Stimulated activated CD8-positive, alpha-beta memory T cell treated with anti-CD3 and anti-CD28 coated beads, Interleukin-4, amount 100 ng/mL, for 24 hours (primary cell): ENCODE measurements around the gene RBM19.

Source experiments
- DNase-seq: peaks from one replicate; pipeline ENCODE4 v3.0.0-alpha.2; 2020; ENCODE audit warnings: low read depth

RBM19 gene

GRCh38 chr12:113853491-113853890 is 112.6 kb downstream of the RBM19 start:
- no peak for DNase-seq

DNA sequence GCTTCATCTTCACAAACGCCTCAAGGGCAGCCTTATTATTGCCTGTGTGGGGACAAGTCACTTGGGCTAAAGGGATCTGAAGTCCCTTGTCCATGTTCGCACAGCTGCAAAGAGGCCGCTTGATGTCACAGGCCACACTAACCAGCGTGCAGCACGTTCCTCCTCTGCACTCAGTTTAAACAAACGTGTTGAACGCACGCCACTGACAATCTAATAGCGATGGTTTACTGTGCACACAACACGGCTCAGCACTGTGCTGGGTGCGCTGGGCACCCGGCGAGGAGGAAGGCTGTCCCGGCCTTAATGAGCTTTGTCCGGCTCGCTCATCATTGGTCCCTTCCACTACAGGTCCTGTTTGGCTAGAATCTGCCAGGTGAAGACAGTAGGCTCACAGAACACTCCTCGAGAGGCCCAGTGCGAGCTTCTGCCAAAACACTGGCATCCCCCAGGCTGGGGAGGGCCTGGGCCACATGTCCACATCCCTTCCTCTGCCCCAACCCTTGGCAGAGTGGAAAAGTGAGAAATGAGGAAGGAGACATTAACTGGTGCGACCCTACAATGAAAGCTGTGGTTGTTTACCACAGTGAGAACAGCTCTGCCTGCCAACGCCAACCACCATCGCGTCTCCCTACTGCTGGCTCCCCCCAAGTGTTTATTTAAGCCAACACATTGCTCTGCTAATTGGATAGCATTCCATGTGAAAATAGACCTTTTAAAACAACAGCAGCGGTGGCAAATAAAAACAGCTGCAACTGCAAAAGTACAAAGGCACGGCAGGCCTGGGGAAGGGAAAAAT is 113.2 kb downstream of the RBM19 start:
- DNase-seq, result no peak

GRCh38 chr12:113852264-113852663 is 113.9 kb downstream of the RBM19 start:
- no peak for DNase-seq

GRCh38 chr12:113850309-113851056 is 115.6 kb downstream of the RBM19 start:
- DNase-seq, result no peak

DNA sequence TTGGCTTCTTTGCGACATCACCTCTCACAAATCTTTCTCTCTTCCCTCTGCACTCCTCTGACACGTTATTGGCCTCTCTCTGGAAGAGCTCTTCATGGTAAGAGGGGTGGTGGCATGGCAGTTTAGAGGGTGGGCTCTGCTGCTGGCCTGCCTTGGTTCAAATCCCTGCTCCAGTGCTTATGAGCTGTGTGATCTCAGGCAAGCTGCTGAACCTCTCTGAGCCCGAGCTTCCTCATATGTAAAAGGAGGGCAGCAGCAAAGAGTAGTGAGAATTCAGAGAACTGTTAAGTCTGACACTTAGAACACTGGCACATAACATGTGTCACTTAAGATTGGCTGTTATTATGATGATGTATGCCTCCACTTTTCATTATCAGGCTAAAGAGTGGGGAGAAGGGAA is 118.3 kb downstream of the RBM19 start:
- no peak for DNase-seq

DNA sequence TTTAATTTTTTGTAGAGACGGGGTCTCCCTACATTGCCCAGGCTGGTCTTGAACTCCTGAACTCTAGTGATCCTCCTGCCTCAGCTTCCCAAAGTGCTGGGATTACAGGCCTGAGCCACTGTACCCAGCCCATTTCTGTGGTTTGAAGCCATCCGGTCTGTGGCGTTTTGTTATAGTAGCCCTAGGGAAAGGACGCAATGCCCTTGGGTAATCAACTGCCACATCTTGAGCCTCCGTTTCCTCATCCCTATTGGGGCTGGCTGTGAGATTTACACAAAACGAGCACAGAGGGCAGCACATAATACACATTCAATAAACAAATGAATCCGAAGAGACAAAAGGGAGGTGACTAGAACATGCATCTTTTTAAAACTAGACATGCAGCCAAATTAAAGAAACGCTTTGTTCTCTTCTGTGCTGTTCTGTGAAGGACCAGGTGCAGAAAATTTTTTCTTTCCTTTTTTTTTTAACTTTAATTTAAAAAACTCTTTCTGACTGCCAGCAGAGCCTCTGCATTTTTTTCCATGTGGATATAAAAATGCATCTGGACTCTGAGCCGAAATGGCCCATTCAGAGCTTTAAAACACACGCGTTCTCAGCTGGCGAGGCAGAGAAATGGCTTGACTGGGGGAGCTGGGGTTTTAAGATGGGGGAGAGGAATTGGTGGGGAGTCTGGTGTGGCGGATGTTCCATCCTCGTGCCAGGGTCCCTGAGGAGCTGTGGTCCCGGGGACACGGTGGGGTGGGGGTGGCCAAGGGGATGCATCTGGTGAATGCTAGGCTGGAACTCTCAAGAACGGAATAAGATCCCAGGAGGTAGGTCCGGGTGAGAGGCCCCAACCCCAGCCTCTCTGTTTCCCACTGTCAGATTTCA is 119.0 kb downstream of the RBM19 start:
- DNase-seq, result no peak

DNA sequence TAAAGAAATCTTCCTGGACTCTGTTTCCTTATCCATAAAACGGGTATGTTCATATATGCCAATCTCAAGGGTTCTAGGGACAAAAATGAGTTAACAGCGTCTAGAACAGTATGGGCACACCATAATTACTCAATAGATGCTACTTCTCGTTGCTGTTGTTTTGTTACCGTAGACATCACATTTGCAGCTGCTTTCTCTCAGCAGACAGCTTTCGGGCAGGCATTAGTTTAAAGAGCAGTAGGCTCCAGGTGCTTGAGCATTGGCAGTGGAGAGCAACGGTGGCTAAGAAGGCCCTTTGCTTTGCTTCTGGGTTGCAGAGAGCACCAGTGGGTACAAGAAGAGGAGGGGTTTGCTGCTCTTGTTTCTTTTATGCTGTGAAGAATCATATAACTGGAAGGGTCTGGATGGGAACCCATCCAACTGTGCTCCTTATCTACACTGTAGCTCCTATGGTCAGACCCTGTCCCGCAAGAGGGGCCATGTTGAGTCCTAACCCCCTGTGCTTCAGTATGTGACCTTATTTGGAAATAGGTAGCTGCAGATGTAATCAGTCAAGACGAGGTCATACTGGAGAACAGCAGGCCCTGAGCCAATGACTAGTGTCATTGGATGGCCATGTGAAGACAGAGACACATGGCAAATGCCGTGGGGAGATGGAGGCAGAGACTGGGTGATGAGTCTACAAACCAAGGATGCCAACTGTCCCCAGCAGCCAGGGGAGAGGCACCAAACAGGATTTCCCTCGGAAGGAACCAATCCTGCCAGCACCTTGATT is 120.0 kb downstream of the RBM19 start:
- DNase-seq, result no peak

DNA sequence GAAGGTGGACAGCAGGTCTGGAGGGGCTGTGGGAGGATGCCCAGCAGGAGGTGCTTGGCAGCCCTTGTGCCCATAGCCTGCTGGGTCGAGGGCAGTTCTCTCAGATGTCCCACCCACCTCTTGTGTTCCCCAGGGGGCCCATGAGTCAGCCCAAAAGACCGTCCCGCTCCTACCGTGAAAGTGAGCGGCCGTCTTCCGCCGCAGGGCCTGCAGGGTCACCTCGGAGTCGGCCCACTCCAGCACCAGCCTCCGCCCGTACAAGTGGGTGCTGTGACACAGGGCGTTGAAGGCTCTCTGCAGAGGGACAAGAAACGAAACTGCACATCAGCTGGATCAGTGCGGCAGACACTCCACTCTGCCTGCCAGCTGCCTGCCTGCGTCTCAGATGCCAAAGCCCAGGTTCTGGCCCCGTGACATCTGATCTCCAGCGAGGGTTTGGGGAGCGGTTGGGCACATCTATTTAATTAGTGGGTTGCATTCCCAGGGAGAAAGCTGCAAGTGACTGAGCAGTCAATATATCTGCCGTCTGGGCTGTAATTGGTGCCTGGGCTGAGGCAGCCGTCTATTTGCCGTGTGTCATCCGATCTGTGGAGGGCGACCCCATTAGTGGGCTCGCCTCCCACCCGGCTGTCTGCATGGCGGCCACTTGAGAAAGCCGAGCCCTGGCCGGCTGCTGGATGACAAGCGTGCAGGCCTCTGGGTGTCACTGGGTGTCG is 121.5 kb downstream of the RBM19 start:
- DNase-seq, result no peak

DNA sequence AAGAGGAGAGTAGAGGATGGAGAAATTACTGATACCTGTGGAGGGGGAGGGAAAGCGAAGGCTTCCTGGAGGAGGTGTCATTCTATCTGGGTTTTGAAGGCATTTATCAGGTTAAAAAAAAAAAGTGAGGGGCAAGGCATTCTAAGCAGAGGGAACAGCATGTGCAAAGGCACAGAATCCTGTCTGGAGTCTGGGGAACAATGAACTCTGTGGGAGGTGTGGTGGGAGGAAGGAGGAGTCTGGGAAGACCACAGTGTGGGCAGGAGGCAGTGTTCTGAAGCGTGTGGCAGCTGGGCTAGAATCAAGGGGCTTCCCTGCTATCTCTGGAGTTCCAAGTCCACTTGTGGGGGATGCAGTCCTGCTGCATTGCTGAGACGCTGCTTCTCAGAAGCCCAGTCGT is 123.4 kb downstream of the RBM19 start:
- no peak for DNase-seq

GRCh38 chr12:113841786-113842185 is 124.3 kb downstream of the RBM19 start:
- DNase-seq, result no peak

DNA sequence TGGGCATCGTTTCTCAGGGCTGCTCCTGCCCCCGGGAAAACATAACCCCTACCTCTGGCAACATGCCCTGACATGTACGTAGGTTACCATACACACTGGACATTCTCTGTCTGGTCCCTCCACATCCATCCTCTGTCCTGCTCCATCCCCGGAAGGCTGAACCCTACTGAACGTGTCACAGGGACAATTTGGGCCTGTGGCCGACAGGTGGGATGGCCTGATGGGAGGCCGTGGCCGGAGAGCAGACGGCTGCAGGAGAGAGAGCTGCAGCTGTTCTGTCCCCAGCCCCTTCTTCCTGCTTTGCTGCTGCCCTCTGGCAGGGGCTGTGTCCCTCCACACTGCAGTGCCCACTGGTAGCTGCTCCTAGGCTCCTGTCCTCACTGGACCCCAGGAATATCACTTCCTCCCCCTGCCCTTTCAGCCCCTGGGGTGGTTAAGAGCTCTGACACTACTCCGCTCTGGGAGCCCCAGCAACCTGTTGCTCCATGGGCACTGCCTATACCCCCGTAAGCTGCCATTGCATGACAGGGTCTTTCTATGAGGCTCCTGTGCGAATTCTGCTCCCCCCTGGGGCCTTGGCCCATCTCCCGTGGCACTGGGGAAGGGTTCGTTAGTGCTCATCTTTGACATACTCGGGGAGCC is 125.6 kb downstream of the RBM19 start:
- DNase-seq, result no peak

DNA sequence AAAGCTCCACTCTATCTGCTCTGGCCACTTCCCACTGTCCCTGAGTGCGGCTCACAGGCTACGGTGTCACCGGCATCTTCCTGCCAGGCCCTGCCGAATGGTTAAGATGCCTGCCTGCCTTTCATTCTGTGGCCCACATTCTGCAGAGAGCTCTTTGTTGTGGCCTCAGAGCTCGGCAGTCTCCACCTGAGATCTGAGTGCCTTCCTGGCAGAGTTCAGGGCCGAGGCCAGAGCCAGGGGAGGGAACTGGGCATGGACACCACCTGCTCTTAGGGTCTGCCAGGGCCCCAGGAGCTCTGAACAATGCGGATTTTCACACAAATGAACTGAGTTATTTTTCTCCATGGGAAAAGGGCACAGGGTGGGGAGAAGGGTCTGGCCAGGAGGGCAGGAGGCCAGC is 127.2 kb downstream of the RBM19 start:
- no peak for DNase-seq

- DNase-seq, result no peak
Observed at GRCh38 chr12:113837528-113838296, 128.4 kb downstream of the RBM19 start.

- DNase-seq, result no peak
Observed at GRCh38 chr12:113837084-113837483, 129.0 kb downstream of the RBM19 start.

DNA sequence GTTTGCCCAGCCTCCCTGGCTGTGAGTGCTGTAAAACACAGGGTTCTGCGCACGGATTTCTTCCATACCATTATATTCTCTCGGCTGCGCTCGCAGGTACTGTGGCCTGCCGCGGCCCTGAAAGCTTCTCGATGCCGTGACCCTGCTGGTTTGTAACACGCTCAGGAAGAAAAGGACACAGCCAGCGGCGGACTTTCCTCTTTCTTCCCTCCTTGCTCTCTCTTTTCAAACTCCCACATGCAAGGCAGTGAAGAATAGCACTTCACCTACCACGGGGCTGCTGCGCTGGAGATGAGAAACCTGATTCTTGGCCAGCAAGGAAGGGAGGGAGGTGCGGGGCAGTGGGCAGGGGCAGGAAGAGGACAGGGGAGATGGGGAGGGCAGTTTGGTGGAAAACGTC is 130.2 kb downstream of the RBM19 start:
- no peak for DNase-seq

- DNase-seq, result no peak
Observed at GRCh38 chr12:113835433-113835832, 130.7 kb downstream of the RBM19 start.

DNA sequence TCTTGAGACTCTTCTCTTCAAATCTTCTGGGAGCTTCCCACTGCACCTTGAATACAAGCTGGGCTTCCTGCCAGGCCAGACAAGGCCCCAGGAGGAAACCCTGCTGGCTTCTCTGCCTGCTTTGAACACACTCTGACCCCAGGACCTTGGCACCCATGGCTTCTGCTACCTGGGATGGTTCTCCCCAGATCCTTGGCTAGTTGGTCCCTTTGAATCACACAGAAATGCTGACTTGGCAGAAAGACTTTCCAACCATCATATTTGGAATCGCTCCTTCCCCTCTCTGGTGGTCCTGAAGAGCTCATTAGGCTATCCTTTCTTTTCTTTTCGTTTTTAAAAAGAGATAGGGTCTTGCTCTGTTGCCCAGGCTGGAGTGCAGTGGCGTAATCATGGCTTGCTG is 132.7 kb downstream of the RBM19 start:
- DNase-seq, result no peak

DNA sequence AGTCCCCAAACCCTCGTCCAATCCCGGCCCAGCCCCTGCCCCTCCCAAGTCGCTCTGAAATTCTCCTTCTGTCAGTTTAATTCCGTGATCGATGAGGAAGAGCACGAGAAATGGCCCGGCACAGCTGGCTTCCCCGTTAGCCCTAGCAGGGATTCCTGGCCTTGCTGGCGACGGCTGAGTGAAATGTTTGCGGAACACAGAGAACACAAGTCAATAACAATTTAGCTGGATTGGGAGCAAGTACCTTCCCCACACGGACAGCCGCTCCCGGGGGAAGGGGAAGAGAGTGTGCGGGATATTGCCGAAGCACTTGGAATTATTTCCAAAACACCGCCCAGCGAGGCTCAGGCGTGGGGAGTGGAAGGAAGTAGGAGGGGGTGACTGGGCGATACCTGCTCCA is 134.6 kb downstream of the RBM19 start:
- no peak for DNase-seq

DNA sequence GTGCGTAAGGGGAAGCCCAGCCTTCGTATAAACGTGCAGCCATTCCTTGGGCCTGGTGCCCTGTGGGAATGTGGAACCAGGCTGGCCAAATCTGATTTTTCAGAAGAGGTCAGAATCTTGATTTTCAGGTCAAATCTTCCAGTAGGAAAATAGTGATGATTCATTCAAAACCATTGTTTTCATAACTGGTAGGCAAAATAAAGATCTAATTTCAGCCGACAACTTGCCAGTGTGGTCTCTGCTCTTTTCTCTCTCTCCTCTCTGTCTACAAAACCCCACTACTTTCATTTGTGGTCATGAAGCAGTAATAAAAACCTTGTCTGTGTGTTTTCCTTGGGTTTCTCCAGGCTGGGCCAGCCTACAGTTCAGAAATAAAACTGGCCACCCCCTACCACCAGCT is 135.1 kb downstream of the RBM19 start:
- no peak for DNase-seq

GRCh38 chr12:113829212-113829611 is 136.9 kb downstream of the RBM19 start:
- no peak for DNase-seq
